Tibial nerve (tissue), 4 donors: Measurements from ENCODE around the gene COX4I1. TPM values are rescaled to one million over a fixed set of nuclear protein-coding genes. Genes with fewer than 3 reads are reported as not detected.

Source experiments
- DNase-seq, 2 donors: peaks; one replicate each; pipeline ENCODE4 v3.0.0-alpha.2; 2019; ENCODE audit warnings: low spot score in 2 of 2
- H3K27ac ChIP-seq, 4 donors: fragments of 200-600 bp; sonication (generic) in 3 of 4; one replicate each; pipeline ENCODE4 v1.5.1; 2017 to 2019; ENCODE audit warnings: mild to moderate bottlenecking in 1 of 4
- H3K27me3 ChIP-seq, 2 donors: fragments of 200-600 bp; sonication (generic) in 1 of 2; one replicate each; pipeline versions ENCODE4 v1.5.1 to v1.6.0; 2017 to 2019
- H3K36me3 ChIP-seq, 3 donors: fragments of 200-600 bp; sonication (generic); one replicate each; pipeline ENCODE4 v1.5.1; 2018 to 2019
- H3K4me1 ChIP-seq, 4 donors: fragments of 200-600 bp; sonication (generic) in 3 of 4; one replicate each; pipeline ENCODE4 v1.5.1; 2017 to 2019
- H3K4me3 ChIP-seq, 4 donors: fragments of 200-600 bp; sonication (generic) in 3 of 4; one replicate each; pipeline ENCODE4 v1.5.1; 2017 to 2019; ENCODE audit warnings: mild to moderate bottlenecking in 1 of 4, moderate library complexity in 1 of 4
- H3K9me3 ChIP-seq, 4 donors: fragments of 200-600 bp; sonication (generic) in 3 of 4; one replicate each; pipeline ENCODE4 v1.5.1; 2017 to 2019
- EP300 ChIP-seq, 2 donors: sonication (generic); formaldehyde crosslinking; IDR thresholded peaks; one replicate each; pipeline ENCODE4 v1.6.1; 2017; ENCODE audit warnings: antibody characterized with exemption in 2 of 2, mild to moderate bottlenecking in 1 of 2
- POLR2A ChIP-seq, 2 donors: fragments of 450-650 bp; IDR thresholded peaks; one replicate each; pipeline ENCODE4 v1.6.1; 2017; ENCODE audit warnings: antibody characterized with exemption in 2 of 2, mild to moderate bottlenecking in 2 of 2, moderate library complexity in 2 of 2
- WGBS, 2 donors: methylation state at CpG; one replicate each; pipeline ENCODE4 v1.1.5; 2018; 5-methylcytosine and 5-hydroxymethylcytosine counted together
- total RNA-seq, 4 donors: library from RNA; depleted of rRNA; stranded (reverse); fragments of >200 nt; gene quantifications; one replicate each; pipeline ENCODE4 v1.1.0, GENCODE V29; 2016
- TF ChIP-seq, protein P1 (sequence below), 5 experiments: fragments of 200-600 bp in 3 of 5; fragments of 450-650 bp in 2 of 5; sonication (generic) in 3 of 5; IDR thresholded peaks; one replicate each; pipeline ENCODE4 v1.5.1; 2016 to 2019; ENCODE audit warnings: antibody characterized with exemption in 5 of 5, mild to moderate bottlenecking in 3 of 5, moderate library complexity in 2 of 5

Gene COX4I1
- total RNA-seq, 4 donors from 2014 or later: 274 to 401 (median 323) TPM

DNA sequence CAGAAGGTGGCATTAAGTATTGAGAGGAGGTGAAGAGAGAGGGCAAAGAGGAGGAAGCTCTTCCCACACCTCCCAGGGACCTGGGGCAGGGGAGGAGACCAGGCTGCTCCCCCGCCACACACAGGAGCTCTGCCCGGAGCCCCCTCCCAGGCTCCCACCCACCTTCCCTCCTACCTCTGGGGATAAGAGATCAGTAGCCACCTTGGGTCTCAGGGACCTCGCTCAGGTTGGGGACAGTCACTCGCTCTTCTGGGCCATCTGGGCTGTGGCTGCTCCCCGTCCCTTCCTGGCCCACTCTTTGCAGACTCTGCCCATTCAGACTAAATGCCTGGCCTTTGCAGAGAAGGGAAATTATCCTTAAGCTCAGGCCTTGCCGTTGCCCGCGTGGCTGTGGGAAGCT lies 33.7 kb upstream of the COX4I1 start:
- TF ChIP-seq, protein P1, sequence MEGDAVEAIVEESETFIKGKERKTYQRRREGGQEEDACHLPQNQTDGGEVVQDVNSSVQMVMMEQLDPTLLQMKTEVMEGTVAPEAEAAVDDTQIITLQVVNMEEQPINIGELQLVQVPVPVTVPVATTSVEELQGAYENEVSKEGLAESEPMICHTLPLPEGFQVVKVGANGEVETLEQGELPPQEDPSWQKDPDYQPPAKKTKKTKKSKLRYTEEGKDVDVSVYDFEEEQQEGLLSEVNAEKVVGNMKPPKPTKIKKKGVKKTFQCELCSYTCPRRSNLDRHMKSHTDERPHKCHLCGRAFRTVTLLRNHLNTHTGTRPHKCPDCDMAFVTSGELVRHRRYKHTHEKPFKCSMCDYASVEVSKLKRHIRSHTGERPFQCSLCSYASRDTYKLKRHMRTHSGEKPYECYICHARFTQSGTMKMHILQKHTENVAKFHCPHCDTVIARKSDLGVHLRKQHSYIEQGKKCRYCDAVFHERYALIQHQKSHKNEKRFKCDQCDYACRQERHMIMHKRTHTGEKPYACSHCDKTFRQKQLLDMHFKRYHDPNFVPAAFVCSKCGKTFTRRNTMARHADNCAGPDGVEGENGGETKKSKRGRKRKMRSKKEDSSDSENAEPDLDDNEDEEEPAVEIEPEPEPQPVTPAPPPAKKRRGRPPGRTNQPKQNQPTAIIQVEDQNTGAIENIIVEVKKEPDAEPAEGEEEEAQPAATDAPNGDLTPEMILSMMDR (IDR thresholded peaks at IDR 0.05): no peak
- no peak for TF ChIP-seq POLR2A (IDR thresholded peaks at IDR 0.05)
- TF ChIP-seq EP300 (IDR thresholded peaks at IDR 0.05): no peak
- WGBS, 2 donors: 66 to 68% methylated on average over 8 of the region's 8 CpGs
- Histone ChIP-seq H3K4me3 (no peak overlapping the region), H3K9me3 (no peaks in the 10 kb centered on the region), H3K36me3 (peaks cover 0 to 13% (median 0%) of the 10 kb centered on the region in 3 donors), H3K27me3 (peaks cover 0 to 7% of the 10 kb centered on the region in 2 donors), H3K4me1 (no peaks in the 10 kb centered on the region), H3K27ac (no peak overlapping the region)
- no peak for DNase-seq

DNA sequence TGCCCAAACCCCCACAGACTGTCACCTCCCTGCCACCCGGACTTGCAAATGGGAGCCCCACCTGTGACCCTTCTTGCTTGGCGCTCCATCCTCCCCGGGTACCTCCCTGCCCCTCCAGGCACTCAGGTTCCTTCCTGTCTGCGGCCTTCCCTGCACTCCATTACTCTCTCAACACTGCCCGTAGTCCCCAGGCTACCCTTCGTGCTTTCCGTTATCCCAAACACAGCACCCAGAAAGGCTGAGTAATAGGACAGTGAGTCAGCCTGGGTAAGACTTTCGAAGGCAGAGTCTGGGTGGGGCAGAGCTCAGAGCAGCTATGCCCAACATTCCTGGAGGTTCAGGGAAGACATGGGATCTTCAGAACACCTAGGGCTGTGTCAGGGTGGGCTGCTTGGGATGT lies 32.0 kb upstream of the COX4I1 start:
- DNase-seq: no peak
- H3K36me3 ChIP-seq: peaks cover 0 to 30% (median 0%) of the 10 kb centered on the region in 3 donors
- H3K27ac ChIP-seq: no peak overlapping the region
- H3K4me3 ChIP-seq: no peak overlapping the region
- WGBS, 2 donors: 66 to 70% methylated on average over 8 of the region's 8 CpGs
- H3K4me1 ChIP-seq: no peaks in the 10 kb centered on the region
- H3K27me3 ChIP-seq: peaks cover 0 to 3% of the 10 kb centered on the region in 2 donors
- TF ChIP-seq, protein P1 (IDR thresholded peaks at IDR 0.05): no peak
- TF ChIP-seq EP300 (IDR thresholded peaks at IDR 0.05) (no peak), POLR2A (IDR thresholded peaks at IDR 0.05) (no peak)
- no peaks in the 10 kb centered on the region for H3K9me3 ChIP-seq

DNA sequence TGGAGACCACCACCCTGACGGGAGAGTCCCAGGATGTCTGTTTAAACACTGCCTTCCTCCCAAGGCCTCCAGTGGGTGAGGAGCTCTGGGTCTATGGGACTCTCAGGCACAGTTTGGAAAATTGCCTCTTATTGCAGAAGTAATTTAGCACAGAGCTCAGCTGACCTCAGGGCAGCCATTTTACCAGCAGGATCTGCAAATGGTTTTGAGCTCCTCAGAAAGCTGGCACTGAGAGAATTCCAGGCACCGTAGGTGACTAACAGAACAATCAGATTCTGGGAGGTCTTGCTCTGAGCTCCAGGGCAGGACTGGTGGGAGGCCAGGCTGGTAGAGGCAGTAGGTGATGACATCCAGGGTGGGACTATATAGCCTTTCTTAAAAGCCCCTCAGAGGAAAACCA lies 31.3 kb upstream of the COX4I1 start:
- TF ChIP-seq EP300 (IDR thresholded peaks at IDR 0.05): no peak
- TF ChIP-seq, protein P1 (IDR thresholded peaks at IDR 0.05): no peak
- TF ChIP-seq POLR2A (IDR thresholded peaks at IDR 0.05): no peak
- Histone ChIP-seq H3K36me3 (peaks cover 0 to 36% (median 0%) of the 10 kb centered on the region in 3 donors), H3K9me3 (no peaks in the 10 kb centered on the region), H3K27me3 (no peaks in the 10 kb centered on the region), H3K27ac (no peak overlapping the region), H3K4me1 (no peaks in the 10 kb centered on the region), H3K4me3 (no peak overlapping the region)
- 20 to 63% methylated on average over 1 to 2 of the region's 2 CpGs for WGBS, 2 donors
- DNase-seq: no peak

DNA sequence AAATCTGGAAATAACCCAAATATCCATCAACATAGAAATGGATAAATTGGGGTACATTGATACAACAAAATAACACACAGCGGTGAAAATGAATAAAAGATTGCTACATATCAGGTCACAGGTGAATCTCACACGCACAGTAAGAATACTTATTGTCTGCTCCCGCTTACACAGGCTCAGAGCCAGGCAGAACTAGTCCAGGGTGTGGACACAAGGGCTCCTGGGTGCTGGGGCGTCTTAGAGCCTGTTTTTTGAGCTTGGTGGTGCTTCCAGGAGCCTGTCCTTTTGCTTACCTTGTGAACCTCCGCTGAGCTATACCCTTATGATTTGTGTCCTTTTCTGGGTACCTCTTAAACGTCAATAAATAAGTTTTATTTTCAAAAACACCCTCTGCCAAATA lies 28.8 kb upstream of the COX4I1 start:
- no peak for DNase-seq
- no peak overlapping the region for H3K27ac ChIP-seq
- H3K4me1 ChIP-seq: no peaks in the 10 kb centered on the region
- H3K36me3 ChIP-seq: peaks cover 0 to 56% (median 0%) of the 10 kb centered on the region in 3 donors
- H3K27me3 ChIP-seq: no peaks in the 10 kb centered on the region
- 91% methylated on average over 6 of the region's 6 CpGs for WGBS, 2 donors
- no peak for TF ChIP-seq POLR2A (IDR thresholded peaks at IDR 0.05)
- TF ChIP-seq, protein P1 (IDR thresholded peaks at IDR 0.05): no peak
- no peaks in the 10 kb centered on the region for H3K9me3 ChIP-seq
- H3K4me3 ChIP-seq: no peak overlapping the region

DNA sequence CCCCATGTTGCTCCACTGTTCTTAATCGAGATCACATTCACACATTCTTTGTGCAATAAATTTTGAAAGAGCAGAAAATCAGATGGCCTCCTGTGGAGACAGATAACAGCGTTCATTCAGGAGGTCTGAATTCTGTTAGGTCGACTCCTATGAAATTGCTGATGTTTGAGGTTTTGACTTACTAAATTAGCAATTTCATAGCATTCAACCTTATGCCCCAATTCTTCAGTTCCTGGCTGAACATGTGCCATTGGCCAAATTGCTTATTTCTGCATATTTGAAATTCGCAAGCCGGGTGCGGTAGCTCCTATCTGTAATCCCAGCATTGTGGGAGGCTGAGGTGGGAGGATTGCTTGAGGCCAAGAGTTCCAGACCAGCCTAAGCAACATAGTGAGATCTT lies 26.5 kb upstream of the COX4I1 start:
- Histone ChIP-seq H3K4me1 (no peaks in the 10 kb centered on the region), H3K27ac (no peak overlapping the region), H3K9me3 (no peaks in the 10 kb centered on the region), H3K36me3 (peaks cover 2 to 79% (median 4%) of the 10 kb centered on the region in 3 donors), H3K27me3 (no peaks in the 10 kb centered on the region), H3K4me3 (no peak overlapping the region)
- WGBS, 2 donors: 93 to 95% methylated on average over 6 of the region's 6 CpGs
- DNase-seq: no peak
- TF ChIP-seq POLR2A (IDR thresholded peaks at IDR 0.05) (no peak), EP300 (IDR thresholded peaks at IDR 0.05) (no peak)
- TF ChIP-seq, protein P1 (IDR thresholded peaks at IDR 0.05): no peak
